HFF-Myc (cell line): ENCODE results near the gene VEGFA.

ENCODE experiments used
- DNase-seq: peaks from one replicate; pipeline ENCODE4 v3.0.0-alpha.2; 2011; ENCODE audit warnings: low read depth; ENCODE audit errors: extremely low read depth
- H3K4me3 ChIP-seq: replicated peaks from 2 replicates; pipeline ENCODE4 v1.5.1; 2011; ENCODE audit warnings: low read depth, mild to moderate bottlenecking, control low read depth, low read length
- TF ChIP-seq, protein P1 (sequence below): IDR thresholded peaks from 2 replicates; pipeline ENCODE4 v1.5.1; 2012; ENCODE audit warnings: mild to moderate bottlenecking, low read depth, low read length, control low read depth; ENCODE audit errors: missing control alignments

The VEGFA gene

GRCh38 chr6:43780293-43780692 lies 10.3 kb downstream of the VEGFA start:
- H3K4me3 ChIP-seq = no peak overlapping the region
- TF ChIP-seq, protein P1, sequence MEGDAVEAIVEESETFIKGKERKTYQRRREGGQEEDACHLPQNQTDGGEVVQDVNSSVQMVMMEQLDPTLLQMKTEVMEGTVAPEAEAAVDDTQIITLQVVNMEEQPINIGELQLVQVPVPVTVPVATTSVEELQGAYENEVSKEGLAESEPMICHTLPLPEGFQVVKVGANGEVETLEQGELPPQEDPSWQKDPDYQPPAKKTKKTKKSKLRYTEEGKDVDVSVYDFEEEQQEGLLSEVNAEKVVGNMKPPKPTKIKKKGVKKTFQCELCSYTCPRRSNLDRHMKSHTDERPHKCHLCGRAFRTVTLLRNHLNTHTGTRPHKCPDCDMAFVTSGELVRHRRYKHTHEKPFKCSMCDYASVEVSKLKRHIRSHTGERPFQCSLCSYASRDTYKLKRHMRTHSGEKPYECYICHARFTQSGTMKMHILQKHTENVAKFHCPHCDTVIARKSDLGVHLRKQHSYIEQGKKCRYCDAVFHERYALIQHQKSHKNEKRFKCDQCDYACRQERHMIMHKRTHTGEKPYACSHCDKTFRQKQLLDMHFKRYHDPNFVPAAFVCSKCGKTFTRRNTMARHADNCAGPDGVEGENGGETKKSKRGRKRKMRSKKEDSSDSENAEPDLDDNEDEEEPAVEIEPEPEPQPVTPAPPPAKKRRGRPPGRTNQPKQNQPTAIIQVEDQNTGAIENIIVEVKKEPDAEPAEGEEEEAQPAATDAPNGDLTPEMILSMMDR = no peak
- no peak for DNase-seq

DNA sequence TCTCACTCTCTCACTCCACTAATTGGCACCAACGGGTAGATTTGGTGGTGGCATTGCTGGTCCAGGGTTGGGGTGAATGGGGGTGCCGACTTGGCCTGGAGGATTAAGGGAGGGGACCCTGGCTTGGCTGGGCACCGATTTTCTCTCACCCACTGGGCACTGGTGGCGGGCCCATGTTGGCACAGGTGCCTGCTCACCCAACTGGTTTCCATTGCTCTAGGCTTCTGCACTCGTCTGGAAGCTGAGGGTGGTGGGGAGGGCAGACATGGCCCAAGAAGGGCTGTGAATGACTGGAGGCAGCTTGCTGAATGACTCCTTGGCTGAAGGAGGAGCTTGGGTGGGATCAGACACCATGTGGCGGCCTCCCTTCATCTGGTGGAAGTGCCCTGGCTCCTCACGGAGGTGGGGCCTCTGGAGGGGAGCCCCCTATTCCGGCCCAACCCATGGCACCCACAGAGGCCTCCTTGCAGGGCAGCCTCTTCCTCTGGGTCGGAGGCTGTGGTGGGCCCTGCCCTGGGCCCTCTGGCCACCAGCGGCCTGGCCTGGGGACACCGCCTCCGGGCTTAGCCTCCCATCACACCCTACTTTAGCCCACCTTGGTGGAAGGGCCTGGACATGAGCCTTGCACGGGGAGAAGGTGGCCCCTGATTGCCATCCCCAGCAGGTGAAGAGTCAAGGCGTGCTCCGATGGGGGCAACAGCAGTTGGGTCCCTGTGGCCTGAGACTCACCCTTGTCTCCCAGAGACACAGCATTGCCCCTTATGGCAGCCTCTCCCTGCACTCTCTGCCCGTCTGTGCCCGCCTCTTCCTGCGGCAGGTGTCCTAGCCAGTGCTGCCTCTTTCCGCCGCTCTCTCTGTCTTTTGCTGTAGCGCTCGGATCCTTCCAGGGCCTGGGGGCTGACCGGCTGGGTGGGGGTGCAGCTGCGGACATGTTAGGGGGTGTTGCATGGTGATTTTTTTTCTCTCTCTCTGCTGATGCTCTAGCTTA lies 11.2 kb downstream of the VEGFA start:
- H3K4me3 ChIP-seq = no peak overlapping the region
- DNase-seq = no peak
- TF ChIP-seq, protein P1 = no peak

DNA sequence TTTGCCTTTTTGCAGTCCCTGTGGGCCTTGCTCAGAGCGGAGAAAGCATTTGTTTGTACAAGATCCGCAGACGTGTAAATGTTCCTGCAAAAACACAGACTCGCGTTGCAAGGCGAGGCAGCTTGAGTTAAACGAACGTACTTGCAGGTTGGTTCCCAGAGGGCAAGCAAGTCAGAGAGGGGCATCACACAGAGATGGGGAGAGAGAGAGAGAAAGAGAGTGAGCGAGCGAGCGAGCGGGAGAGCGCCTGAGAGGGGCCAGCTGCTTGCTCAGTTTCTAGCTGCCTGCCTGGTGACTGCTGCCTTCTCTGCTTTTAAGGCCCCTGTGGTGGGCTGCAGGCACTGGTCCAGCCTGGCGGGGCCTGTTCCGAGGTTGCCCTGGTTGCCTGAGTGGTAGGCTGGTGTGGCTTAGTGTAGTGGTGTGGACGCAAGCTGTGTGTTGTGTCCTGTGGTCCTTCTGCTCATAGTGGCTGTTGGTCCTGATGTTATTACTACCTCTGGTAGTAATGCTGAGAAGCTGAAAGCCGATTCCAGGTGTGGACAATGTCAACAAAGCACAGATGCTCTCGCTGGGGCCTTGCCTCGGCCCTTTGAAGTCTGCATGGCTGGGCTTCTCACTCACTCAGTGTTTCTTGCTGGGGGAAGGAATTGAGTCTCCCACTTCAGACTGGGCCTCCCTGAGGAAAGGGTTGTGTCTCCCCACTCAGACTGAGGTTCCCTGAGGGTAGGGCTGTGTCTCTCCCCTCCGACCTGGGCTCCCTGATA lies 12.1 kb downstream of the VEGFA start:
- no peak overlapping the region for H3K4me3 ChIP-seq
- TF ChIP-seq, protein P1 = no peak
- DNase-seq = no peak

- no peak overlapping the region for H3K4me3 ChIP-seq
- DNase-seq = no peak
- TF ChIP-seq, protein P1 = no peak
These were observed 12.9 kb downstream of the VEGFA start for GRCh38 chr6:43782764-43783513.

DNA sequence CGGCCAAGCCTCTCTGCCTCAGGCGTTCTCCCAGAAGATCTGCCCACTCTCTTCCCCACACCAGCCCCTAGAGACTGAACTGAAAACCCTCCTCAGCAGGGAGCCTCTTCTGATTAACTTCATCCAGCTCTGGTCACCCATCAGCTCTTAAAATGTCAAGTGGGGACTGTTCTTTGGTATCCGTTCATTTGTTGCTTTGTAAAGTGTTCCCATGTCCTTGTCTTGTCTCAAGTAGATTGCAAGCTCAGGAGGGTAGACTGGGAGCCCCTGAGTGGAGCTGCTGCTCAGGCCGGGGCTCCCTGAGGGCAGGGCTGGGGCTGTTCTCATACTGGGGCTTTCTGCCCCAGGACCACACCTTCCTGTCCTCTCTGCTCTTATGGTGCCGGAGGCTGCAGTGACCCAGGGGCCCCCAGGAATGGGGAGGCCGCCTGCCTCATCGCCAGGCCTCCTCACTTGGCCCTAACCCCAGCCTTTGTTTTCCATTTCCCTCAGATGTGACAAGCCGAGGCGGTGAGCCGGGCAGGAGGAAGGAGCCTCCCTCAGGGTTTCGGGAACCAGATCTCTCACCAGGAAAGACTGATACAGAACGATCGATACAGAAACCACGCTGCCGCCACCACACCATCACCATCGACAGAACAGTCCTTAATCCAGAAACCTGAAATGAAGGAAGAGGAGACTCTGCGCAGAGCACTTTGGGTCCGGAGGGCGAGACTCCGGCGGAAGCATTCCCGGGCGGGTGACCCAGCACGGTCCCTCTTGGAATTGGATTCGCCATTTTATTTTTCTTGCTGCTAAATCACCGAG lies 14.2 kb downstream of the VEGFA start:
- no peak for DNase-seq
- TF ChIP-seq, protein P1 = no peak
- no peak overlapping the region for H3K4me3 ChIP-seq
